Lung (tissue), 12 donors: ENCODE data around the gene EPB41. TPM values are rescaled to one million over a fixed set of nuclear protein-coding genes. Genes with fewer than 3 reads are reported as not detected.
A peak's percentile ranks its signal among the peaks of the same experiment; 100 is the strongest.

Source experiments
- ATAC-seq: fragments of 200-7000 bp; cut with Tn5 transposase; one replicate; pipeline ENCODE4 v1.9.1; 2020; ENCODE audit warnings: moderate number of reproducible peaks; ENCODE audit not compliant: insufficient read depth, low FRiP score
- DNase-seq, 3 donors: peaks; one replicate each; pipeline ENCODE4 v3.0.0-alpha.2; 2013 to 2017
- H3K27ac ChIP-seq, 2 donors: one replicate each; pipeline ENCODE4 v1.5.1; 2013; ENCODE audit warnings: mild to moderate bottlenecking in 2 of 2, moderate library complexity in 2 of 2, control low read depth in 1 of 2, inconsistent platforms in 1 of 2, low read depth in 1 of 2, low read length in 1 of 2
- H3K27me3 ChIP-seq, 3 donors: one replicate each; pipeline ENCODE4 v1.5.1; 2013; ENCODE audit warnings: low read length in 2 of 3; ENCODE audit not compliant: control insufficient read depth in 3 of 3, insufficient read depth in 3 of 3
- H3K36me3 ChIP-seq, 4 donors: one replicate each; pipeline ENCODE4 v1.5.1; 2013; ENCODE audit warnings: low read length in 4 of 4, mild to moderate bottlenecking in 1 of 4, moderate library complexity in 1 of 4; ENCODE audit not compliant: control insufficient read depth in 4 of 4, insufficient read depth in 4 of 4
- H3K4me1 ChIP-seq, 5 donors: one replicate each; pipeline ENCODE4 v1.5.1; 2013; ENCODE audit warnings: low read length in 5 of 5, mild to moderate bottlenecking in 2 of 5, moderate library complexity in 1 of 5; ENCODE audit not compliant: control insufficient read depth in 5 of 5, insufficient read depth in 5 of 5
- H3K4me3 ChIP-seq: one replicate; pipeline ENCODE4 v1.5.1; 2013; ENCODE audit warnings: mild to moderate bottlenecking, control low read depth, moderate library complexity
- H3K9ac ChIP-seq, 2 donors: one replicate each; pipeline ENCODE4 v1.5.1; 2013; ENCODE audit warnings: low read length in 2 of 2, control low read depth in 1 of 2; ENCODE audit not compliant: insufficient read depth in 1 of 2
- H3K9me3 ChIP-seq, 4 donors: one replicate each; pipeline ENCODE4 v1.5.1; 2013; ENCODE audit warnings: low read length in 3 of 4, mild to moderate bottlenecking in 1 of 4, moderate library complexity in 1 of 4; ENCODE audit not compliant: control insufficient read depth in 4 of 4, insufficient read depth in 3 of 4
- CTCF ChIP-seq: IDR thresholded peaks from 2 replicates; pipeline ENCODE4 v1.5.1; 2012; ENCODE audit warnings: mild to moderate bottlenecking; ENCODE audit errors: control extremely low read depth, extremely low read depth
- WGBS, 2 donors: extraction: QIAGEN DNeasy Blood & Tissue Kit; methylation state at CpG; one replicate each; pipeline ENCODE4 v1.1.7; 2013; 5-methylcytosine and 5-hydroxymethylcytosine counted together
- polyA plus RNA-seq, 2 donors: library from polyadenylated mRNA; stranded (reverse); fragments of 200-250 nt; gene quantifications; one replicate each; pipeline ENCODE4 v1.2.1, GENCODE V29; 2013
- total RNA-seq, 2 donors: library from RNA; depleted of rRNA in 1 of 2; stranded (reverse); fragments of >200 nt in 1 of 2; gene quantifications; one replicate each; pipeline ENCODE4 v1.2.1, GENCODE V29; 2014 to 2021
- donor health status: control.
- donor health status: control.
- donor health status: Bipolar disorder and iron deficiency.
- donor health status: healthy.
- donor health status: DM: yes; HTN: yes; CAD: no.

Gene EPB41
- total and polyA plus RNA-seq, 4 donors: 10.4 to 69.0 (median 33.3) TPM

GRCh38 chr1:29120367-29120766 lies 206.0 kb downstream of the EPB41 start:
- Histone ChIP-seq H3K4me3 (no peak overlapping the region), H3K27me3 (peaks cover 0 to 13% (median 0%) of the 10 kb centered on the region in 3 donors), H3K9me3 (no peaks in the 10 kb centered on the region), H3K4me1 (peaks cover 0 to 30% (median 16%) of the 10 kb centered on the region in 5 donors), H3K9ac (no peak overlapping the region), H3K36me3 (peaks cover 0 to 17% (median 4%) of the 10 kb centered on the region in 4 donors), H3K27ac (no peak overlapping the region)
- no peak for ATAC-seq
- no peak for TF ChIP-seq CTCF
- no peak for DNase-seq
- 94 to 95% methylated on average over 6 of the region's 6 CpGs for WGBS, 2 donors

- Histone ChIP-seq H3K4me3 (no peak overlapping the region), H3K4me1 (peaks cover 0 to 33% (median 16%) of the 10 kb centered on the region in 5 donors)
Observed at GRCh38 chr1:29120947-29121485, 206.6 kb downstream of the EPB41 start.

GRCh38 chr1:29121516-29121935 lies 207.2 kb downstream of the EPB41 start:
- WGBS, 2 donors: 1 to 4% methylated on average over 40 to 59 of the region's 59 CpGs

More at GRCh38 chr1:29120947-29121485, 206.6 kb downstream of the EPB41 start:
- DNase-seq: peak; percentile 66 to 74 (median 70)
- H3K9ac ChIP-seq: no peak overlapping the region
- no peaks in the 10 kb centered on the region for H3K9me3 ChIP-seq
- peaks cover 0 to 10% (median 4%) of the 10 kb centered on the region in 4 donors for H3K36me3 ChIP-seq
- 35 to 36% methylated on average over 33 to 42 of the region's 42 CpGs for WGBS, 2 donors
- H3K27me3 ChIP-seq: peaks cover 0 to 13% (median 0%) of the 10 kb centered on the region in 3 donors
- H3K27ac ChIP-seq: no peak overlapping the region
- no peak for ATAC-seq
- peak; percentile 27 for TF ChIP-seq CTCF

More at GRCh38 chr1:29121516-29121935, 207.2 kb downstream of the EPB41 start:
- Histone ChIP-seq H3K27ac (peak overlapping the region in 1 of 2 donors; percentile 87), H3K36me3 (peaks cover 0 to 7% (median 4%) of the 10 kb centered on the region in 4 donors), H3K4me3 (no peak overlapping the region), H3K9me3 (no peaks in the 10 kb centered on the region), H3K4me1 (peaks cover 0 to 33% (median 16%) of the 10 kb centered on the region in 5 donors), H3K27me3 (peaks cover 0 to 13% (median 0%) of the 10 kb centered on the region in 3 donors), H3K9ac (no peak overlapping the region)
- ATAC-seq (no peak), DNase-seq (peak in 2 of 3 donors; percentile 54 to 60)
- no peak for TF ChIP-seq CTCF
